Stimulated activated naive CD8-positive, alpha-beta T cell treated with anti-CD3 and anti-CD28 coated beads, Interleukin-15, Interleukin-2, amounts not matched to agents 100 U/mL and 50 U/mL, for 24 hours (primary cell): ENCODE measurements around the gene ZNF132.
A peak's percentile ranks its signal among the peaks of the same experiment; 100 is the strongest.

Experiments used
- ATAC-seq: fragments of 150-1000 bp; cut with Tn5 transposase; one replicate; pipeline ENCODE4 v1.10.0; 2021
- DNase-seq: peaks from one replicate; pipeline ENCODE4 v3.0.0; 2021

Gene ZNF132

GRCh38 chr19:58386576-58387337 lies 53.2 kb downstream of the ZNF132 start, which contains the start of gene RPS5:
Gene RPS5 (plus strand): TSS chr19:58387269. CDS start chr19:58388138, 869 bp downstream.
- ATAC-seq (peak; percentile 93), DNase-seq (peak; percentile 94)

- ATAC-seq = no peak
- peak; percentile 51 for DNase-seq
Observed at GRCh38 chr19:58385891-58386575, 53.9 kb downstream of the ZNF132 start.

GRCh38 chr19:58385313-58385890 lies 54.6 kb downstream of the ZNF132 start:
- no peak for ATAC-seq
- no peak for DNase-seq

GRCh38 chr19:58382997-58383603 lies 56.9 kb downstream of the ZNF132 start:
- ATAC-seq (no peak), DNase-seq (no peak)
